Measurements from ENCODE around the gene IGSF3. TPM values are rescaled to one million over a fixed set of nuclear protein-coding genes. Genes with fewer than 3 reads are reported as not detected.
A peak's percentile ranks its signal among the peaks of the same experiment; 100 is the strongest.

Gene IGSF3
- total and polyA plus RNA-seq, 2 of the 13 experiments (the other 11 are each of a cell fraction or from before 2014, with no cell fraction given), result 0.11 to 0.16 TPM

- TF ChIP-seq ARID4A (CRISPR knock-in tag; IDR thresholded peaks at IDR 0.05; ENCODE audit: borderline replicate concordance) (no peak), NRL (CRISPR knock-in tag; IDR thresholded peaks at IDR 0.05; ENCODE audit: borderline replicate concordance) (no peak), HDAC1 (CRISPR knock-in tag; IDR thresholded peaks at IDR 0.05) (peak; percentile 66), NAIF1 (CRISPR knock-in tag; IDR thresholded peaks at IDR 0.05; ENCODE audit: borderline replicate concordance) (no peak), NFIB (CRISPR knock-in tag; IDR thresholded peaks at IDR 0.05; ENCODE audit: borderline replicate concordance) (no peak), ZNF138 (CRISPR knock-in tag; IDR thresholded peaks at IDR 0.05; ENCODE audit: low read depth) (no peak), EZH2 (conservative IDR thresholded peaks at IDR 0.05; ENCODE audit: low read depth, low read length) (no peak), NKX3-1 (CRISPR knock-in tag; IDR thresholded peaks at IDR 0.05) (no peak), FOXA3 (CRISPR knock-in tag; IDR thresholded peaks at IDR 0.05) (peak; percentile 43; the same call in 1 of the 2 replicates), NFATC3 (CRISPR knock-in tag; IDR thresholded peaks at IDR 0.05) (no peak), ETV5 (CRISPR knock-in tag; IDR thresholded peaks at IDR 0.05; ENCODE audit: borderline replicate concordance) (no peak; the same call in 1 of the 2 replicates), MLLT10 (CRISPR knock-in tag; IDR thresholded peaks at IDR 0.05) (no peak)
- TF ChIP-seq, protein P1, sequence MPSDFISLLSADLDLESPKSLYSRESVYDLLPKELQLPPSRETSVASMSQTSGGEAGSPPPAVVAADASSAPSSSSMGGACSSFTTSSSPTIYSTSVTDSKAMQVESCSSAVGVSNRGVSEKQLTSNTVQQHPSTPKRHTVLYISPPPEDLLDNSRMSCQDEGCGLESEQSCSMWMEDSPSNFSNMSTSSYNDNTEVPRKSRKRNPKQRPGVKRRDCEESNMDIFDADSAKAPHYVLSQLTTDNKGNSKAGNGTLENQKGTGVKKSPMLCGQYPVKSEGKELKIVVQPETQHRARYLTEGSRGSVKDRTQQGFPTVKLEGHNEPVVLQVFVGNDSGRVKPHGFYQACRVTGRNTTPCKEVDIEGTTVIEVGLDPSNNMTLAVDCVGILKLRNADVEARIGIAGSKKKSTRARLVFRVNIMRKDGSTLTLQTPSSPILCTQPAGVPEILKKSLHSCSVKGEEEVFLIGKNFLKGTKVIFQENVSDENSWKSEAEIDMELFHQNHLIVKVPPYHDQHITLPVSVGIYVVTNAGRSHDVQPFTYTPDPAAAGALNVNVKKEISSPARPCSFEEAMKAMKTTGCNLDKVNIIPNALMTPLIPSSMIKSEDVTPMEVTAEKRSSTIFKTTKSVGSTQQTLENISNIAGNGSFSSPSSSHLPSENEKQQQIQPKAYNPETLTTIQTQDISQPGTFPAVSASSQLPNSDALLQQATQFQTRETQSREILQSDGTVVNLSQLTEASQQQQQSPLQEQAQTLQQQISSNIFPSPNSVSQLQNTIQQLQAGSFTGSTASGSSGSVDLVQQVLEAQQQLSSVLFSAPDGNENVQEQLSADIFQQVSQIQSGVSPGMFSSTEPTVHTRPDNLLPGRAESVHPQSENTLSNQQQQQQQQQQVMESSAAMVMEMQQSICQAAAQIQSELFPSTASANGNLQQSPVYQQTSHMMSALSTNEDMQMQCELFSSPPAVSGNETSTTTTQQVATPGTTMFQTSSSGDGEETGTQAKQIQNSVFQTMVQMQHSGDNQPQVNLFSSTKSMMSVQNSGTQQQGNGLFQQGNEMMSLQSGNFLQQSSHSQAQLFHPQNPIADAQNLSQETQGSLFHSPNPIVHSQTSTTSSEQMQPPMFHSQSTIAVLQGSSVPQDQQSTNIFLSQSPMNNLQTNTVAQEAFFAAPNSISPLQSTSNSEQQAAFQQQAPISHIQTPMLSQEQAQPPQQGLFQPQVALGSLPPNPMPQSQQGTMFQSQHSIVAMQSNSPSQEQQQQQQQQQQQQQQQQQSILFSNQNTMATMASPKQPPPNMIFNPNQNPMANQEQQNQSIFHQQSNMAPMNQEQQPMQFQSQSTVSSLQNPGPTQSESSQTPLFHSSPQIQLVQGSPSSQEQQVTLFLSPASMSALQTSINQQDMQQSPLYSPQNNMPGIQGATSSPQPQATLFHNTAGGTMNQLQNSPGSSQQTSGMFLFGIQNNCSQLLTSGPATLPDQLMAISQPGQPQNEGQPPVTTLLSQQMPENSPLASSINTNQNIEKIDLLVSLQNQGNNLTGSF (CRISPR knock-in tag; IDR thresholded peaks at IDR 0.05), result no peak
- TF ChIP-seq, protein P2, sequence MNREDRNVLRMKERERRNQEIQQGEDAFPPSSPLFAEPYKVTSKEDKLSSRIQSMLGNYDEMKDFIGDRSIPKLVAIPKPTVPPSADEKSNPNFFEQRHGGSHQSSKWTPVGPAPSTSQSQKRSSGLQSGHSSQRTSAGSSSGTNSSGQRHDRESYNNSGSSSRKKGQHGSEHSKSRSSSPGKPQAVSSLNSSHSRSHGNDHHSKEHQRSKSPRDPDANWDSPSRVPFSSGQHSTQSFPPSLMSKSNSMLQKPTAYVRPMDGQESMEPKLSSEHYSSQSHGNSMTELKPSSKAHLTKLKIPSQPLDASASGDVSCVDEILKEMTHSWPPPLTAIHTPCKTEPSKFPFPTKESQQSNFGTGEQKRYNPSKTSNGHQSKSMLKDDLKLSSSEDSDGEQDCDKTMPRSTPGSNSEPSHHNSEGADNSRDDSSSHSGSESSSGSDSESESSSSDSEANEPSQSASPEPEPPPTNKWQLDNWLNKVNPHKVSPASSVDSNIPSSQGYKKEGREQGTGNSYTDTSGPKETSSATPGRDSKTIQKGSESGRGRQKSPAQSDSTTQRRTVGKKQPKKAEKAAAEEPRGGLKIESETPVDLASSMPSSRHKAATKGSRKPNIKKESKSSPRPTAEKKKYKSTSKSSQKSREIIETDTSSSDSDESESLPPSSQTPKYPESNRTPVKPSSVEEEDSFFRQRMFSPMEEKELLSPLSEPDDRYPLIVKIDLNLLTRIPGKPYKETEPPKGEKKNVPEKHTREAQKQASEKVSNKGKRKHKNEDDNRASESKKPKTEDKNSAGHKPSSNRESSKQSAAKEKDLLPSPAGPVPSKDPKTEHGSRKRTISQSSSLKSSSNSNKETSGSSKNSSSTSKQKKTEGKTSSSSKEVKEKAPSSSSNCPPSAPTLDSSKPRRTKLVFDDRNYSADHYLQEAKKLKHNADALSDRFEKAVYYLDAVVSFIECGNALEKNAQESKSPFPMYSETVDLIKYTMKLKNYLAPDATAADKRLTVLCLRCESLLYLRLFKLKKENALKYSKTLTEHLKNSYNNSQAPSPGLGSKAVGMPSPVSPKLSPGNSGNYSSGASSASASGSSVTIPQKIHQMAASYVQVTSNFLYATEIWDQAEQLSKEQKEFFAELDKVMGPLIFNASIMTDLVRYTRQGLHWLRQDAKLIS (CRISPR knock-in tag; IDR thresholded peaks at IDR 0.05), result no peak
- TF ChIP-seq, protein P3, sequence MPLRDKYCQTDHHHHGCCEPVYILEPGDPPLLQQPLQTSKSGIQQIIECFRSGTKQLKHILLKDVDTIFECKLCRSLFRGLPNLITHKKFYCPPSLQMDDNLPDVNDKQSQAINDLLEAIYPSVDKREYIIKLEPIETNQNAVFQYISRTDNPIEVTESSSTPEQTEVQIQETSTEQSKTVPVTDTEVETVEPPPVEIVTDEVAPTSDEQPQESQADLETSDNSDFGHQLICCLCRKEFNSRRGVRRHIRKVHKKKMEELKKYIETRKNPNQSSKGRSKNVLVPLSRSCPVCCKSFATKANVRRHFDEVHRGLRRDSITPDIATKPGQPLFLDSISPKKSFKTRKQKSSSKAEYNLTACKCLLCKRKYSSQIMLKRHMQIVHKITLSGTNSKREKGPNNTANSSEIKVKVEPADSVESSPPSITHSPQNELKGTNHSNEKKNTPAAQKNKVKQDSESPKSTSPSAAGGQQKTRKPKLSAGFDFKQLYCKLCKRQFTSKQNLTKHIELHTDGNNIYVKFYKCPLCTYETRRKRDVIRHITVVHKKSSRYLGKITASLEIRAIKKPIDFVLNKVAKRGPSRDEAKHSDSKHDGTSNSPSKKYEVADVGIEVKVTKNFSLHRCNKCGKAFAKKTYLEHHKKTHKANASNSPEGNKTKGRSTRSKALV (CRISPR knock-in tag; IDR thresholded peaks at IDR 0.05), result no peak
Measured at GRCh38 chr1:116538544-116538943, 129.0 kb downstream of the IGSF3 start (continued).
